Muscle layer of duodenum (tissue), 2 donors: ENCODE data around the gene DNAJB5.
"Not testable (repeated sequence)": the region's sequence is repeated elsewhere in the genome, so short reads cannot be mapped to it uniquely, and the experiment has no call there.

Source experiments
- H3K27ac ChIP-seq: one replicate; pipeline ENCODE4 v1.7.0; 2013; ENCODE audit warnings: mild to moderate bottlenecking, low read length
- H3K27me3 ChIP-seq: one replicate; pipeline ENCODE4 v1.7.0; 2013; ENCODE audit warnings: low read depth, mild to moderate bottlenecking, control low read depth, low read length
- H3K36me3 ChIP-seq, 2 donors: one replicate each; pipeline ENCODE4 v1.7.0; 2013; ENCODE audit warnings: low read length in 2 of 2, control low read depth in 1 of 2, mild to moderate bottlenecking in 1 of 2; ENCODE audit not compliant: insufficient read depth in 2 of 2, control insufficient read depth in 1 of 2
- H3K4me1 ChIP-seq, 2 donors: one replicate each; pipeline ENCODE4 v1.7.0; 2013; ENCODE audit warnings: low read length in 2 of 2, mild to moderate bottlenecking in 2 of 2, control low read depth in 1 of 2, moderate library complexity in 1 of 2; ENCODE audit not compliant: insufficient read depth in 2 of 2, control insufficient read depth in 1 of 2
- H3K4me3 ChIP-seq, 2 donors: one replicate each; pipeline ENCODE4 v1.7.0; 2013; ENCODE audit warnings: low read length in 2 of 2, low read depth in 1 of 2, mild to moderate bottlenecking in 1 of 2
- H3K9me3 ChIP-seq, 2 donors: one replicate each; pipeline ENCODE4 v1.7.0; 2013; ENCODE audit warnings: low read length in 2 of 2, control low read depth in 1 of 2, mild to moderate bottlenecking in 1 of 2; ENCODE audit not compliant: control insufficient read depth in 1 of 2
- donor health status: healthy.

Gene DNAJB5

DNA sequence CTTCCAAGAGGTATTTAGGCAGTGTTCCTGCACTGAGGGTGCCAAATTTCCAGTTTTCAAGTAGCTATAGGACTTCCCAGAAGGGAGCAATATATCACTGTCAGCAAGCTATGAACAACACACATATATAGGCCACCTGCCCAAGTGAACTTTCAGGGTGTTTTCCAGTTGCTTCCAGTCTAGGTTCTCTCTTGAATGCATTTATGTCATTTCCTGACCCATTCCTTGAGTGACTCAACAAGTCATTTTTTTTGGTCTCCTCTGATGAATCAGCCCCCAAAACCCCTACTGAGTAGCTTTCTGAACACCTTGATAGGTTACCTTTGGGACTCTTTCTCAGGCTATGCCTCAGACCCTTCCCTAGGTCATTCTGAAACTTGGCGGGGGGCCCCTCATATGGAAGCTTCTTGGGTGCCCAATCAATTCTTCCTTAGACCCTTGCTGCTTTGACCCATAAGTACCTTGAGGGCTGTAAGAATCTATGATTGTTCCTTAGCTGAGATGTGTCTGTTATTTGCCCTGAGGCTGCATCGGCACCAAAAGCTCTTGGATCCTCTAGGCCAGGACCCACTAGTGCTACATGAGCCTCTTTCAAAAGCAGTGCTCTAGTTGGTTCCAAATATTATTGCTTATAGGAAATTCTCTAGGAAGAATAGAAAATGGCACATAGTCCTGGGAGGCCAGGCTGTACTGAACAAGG lies 12.4 kb downstream of the DNAJB5 start:
- Histone ChIP-seq H3K4me1 (peaks cover 0 to 14% of the 10 kb centered on the region in 2 donors), H3K27ac (no peak overlapping the region), H3K9me3 (no peaks in the 10 kb centered on the region), H3K27me3 (no peaks in the 10 kb centered on the region), H3K4me3 (no peak overlapping the region), H3K36me3 (peaks cover 9 to 11% of the 10 kb centered on the region in 2 donors)

DNA sequence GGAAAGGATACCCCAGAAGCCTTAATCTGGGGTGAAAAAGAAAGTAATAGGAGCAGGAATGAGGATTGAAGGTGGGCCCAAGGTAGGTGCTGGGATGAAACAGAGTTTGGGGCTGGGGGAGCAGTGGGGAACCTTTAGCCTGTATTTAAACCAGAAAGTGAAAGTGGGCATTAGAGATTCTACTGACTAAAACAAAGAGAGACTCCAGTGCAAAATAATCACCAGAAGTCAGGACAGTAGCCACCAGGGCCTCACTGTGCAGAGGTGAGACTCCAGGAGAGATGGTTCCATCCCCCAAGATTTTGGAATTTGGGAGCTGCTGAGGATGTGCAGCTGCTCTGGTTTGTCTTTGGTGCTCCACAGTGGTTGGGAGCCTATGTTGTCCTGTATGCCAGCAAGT lies 13.1 kb downstream of the DNAJB5 start:
- Histone ChIP-seq H3K4me3 (no peak overlapping the region), H3K27ac (no peak overlapping the region), H3K9me3 (no peaks in the 10 kb centered on the region), H3K4me1 (peaks cover 0 to 8% of the 10 kb centered on the region in 2 donors), H3K36me3 (peaks cover 3 to 4% of the 10 kb centered on the region in 2 donors), H3K27me3 (no peaks in the 10 kb centered on the region)

DNA sequence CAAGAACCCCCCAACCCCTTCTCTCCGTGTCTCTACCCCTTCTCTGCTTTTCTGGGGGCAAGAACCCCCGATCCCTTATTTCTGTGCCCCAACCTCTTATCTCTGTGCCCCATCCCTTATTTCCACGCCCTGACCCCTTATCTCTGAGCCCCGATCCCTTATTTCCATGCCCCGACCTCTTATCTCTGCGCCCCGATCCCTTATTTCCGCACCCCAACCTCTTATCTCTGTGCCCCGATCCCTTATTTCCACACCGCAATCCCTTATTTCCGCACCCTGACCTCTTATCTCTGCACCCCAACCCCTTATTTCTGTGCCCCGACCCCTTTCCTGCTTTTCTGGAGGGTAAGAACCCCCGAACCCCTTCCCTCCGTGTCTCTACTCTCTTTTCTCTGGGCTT lies 14.8 kb downstream of the DNAJB5 start:
- H3K36me3 ChIP-seq, H3K9me3 ChIP-seq, H3K4me1 ChIP-seq, H3K27me3 ChIP-seq, H3K27ac ChIP-seq, H3K4me3 ChIP-seq: not testable (repeated sequence)

DNA sequence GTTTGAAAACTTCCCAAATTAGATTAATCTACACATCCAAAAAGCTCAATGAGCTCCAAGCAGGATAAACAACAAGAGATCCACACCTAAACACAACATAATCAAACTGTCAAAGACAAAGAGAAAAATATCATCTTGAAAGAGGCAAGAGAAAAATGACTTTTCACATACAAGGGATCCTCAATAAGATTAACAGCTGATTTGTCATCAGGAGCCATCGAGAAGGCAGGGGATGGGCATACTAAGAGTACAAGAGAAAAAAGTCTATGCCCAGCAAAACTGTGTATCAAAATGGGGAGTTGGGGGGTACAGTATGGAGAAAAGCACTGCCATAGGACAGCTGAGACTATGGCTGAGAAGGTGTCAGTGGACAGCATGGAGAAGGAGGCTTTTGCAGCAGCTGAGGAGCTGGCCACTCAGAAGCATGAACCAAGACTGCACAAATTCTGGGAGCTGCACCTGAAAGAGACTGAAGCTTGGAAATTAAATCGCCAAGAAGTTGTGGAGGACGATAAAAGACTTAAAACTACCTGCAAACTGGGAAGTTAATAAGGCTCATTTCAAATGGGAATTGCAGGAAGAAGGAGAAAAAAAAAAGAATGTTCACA lies 20.9 kb downstream of the DNAJB5 start:
- Histone ChIP-seq H3K36me3 (peaks cover 10 to 28% of the 10 kb centered on the region in 2 donors), H3K27me3 (no peaks in the 10 kb centered on the region), H3K27ac (no peak overlapping the region), H3K9me3 (peaks cover 7% of the 10 kb centered on the region in 2 donors), H3K4me1 (no peaks in the 10 kb centered on the region), H3K4me3 (no peak overlapping the region)

DNA sequence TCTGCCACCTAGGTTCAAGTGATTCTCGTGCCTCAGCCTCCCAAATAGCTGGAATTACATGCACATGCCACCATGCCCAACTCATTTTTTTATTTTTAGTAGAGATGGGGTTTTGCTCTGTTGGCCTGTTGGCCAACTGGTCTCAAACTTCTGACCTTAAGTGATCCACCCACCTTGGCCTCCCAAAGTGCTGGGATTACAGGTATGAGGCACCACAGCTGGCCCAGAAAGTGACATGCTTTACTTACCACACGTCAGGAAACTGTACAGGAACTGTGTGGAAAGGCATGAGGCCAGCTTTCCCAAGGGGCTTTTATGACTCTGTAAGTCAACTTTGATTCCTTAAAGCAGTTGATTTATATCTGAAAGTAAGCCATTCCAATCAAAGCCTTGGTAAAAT lies 25.0 kb downstream of the DNAJB5 start:
- peaks cover 10 to 28% of the 10 kb centered on the region in 2 donors for H3K36me3 ChIP-seq
- no peak overlapping the region for H3K4me3 ChIP-seq
- peaks cover 7% of the 10 kb centered on the region in 2 donors for H3K9me3 ChIP-seq
- H3K4me1 ChIP-seq, result no peaks in the 10 kb centered on the region
- H3K27ac ChIP-seq, result no peak overlapping the region
- no peaks in the 10 kb centered on the region for H3K27me3 ChIP-seq

DNA sequence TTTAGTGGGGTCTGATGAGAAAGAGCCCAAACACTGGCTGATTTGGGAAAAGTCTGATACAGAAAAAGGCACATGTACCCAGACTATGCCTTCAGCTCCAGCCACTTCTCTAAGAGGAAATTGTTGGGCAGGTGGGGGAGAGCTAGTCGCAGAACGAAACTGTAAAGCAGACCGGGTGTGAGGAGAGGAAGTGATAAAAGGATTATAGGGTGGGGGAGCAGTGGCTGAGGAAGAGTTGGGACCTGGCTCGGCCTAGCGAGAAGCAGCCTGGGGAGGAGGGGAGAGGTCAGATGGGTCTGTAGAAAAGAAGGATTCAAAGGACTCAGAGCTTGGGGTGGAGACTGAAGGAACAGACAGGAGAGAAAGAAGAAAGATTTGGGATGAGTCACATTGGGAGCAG lies 33.9 kb downstream of the DNAJB5 start:
- H3K36me3 ChIP-seq, result peaks cover 0 to 16% of the 10 kb centered on the region in 2 donors
- H3K27ac ChIP-seq, H3K9me3 ChIP-seq, H3K4me3 ChIP-seq, H3K27me3 ChIP-seq, H3K4me1 ChIP-seq: not testable (repeated sequence)

DNA sequence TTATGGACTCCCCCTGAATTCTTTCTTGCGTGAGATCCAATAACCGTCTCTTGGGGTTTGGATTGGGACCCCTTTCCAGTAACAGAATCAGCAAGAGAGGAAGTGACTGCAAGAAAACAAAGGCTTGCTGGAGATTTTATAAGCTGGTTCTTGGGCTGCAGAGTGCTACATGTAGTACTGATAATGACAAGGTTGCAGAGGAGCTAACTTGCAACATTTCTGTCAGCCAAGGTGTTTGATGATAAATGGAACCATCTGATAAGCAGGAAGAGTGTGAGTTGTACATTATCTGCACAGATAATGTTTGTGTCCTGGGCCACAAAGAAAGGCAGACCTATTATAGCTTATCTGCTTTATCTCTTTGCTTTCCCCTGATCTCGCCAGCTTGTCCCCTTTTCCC lies 37.1 kb downstream of the DNAJB5 start:
- Histone ChIP-seq H3K27ac (no peak overlapping the region), H3K4me1 (no peaks in the 10 kb centered on the region), H3K4me3 (no peak overlapping the region), H3K9me3 (no peaks in the 10 kb centered on the region), H3K27me3 (no peaks in the 10 kb centered on the region), H3K36me3 (peaks cover 0 to 11% of the 10 kb centered on the region in 2 donors)

DNA sequence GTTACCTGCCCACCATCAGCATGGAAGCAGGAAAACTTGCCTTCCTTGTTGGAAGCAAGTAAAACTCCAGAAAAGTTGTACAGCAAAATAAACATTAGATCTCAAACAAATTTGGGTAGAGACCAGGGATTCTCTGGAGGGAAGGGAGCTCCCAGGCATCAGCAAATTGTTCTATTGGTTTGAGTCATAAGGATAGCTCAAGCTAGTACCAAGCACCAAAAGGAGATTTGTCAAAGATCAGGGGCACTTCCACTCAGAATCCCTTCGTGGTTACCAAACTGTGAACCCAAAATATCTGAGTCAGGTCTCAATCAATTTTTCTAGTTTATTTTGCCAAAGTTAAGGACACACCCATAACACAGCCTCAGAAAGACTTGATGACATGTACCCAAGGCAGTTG lies 37.8 kb downstream of the DNAJB5 start:
- no peaks in the 10 kb centered on the region for H3K9me3 ChIP-seq
- no peaks in the 10 kb centered on the region for H3K27me3 ChIP-seq
- no peaks in the 10 kb centered on the region for H3K4me1 ChIP-seq
- H3K36me3 ChIP-seq, result peaks cover 0 to 6% of the 10 kb centered on the region in 2 donors
- no peak overlapping the region for H3K27ac ChIP-seq
- no peak overlapping the region for H3K4me3 ChIP-seq

DNA sequence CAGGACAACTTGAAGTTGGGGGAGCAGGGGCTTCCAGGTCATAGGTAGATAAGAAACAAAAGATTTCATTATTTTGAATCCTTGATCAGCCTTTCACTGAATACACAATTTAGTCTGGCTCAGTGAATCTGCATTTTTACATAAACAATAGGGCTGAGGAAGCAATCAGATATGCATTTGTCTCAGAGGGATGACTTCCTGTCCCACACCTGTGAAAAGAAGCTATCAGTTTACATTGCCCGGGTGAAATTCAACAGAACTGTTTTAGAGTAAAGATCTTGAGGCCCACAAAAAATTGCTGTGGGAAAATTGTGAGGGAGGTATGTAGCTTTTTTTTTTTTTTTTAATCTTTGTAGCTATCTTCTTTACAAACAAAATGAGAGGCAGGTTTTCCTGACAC lies 38.3 kb downstream of the DNAJB5 start:
- no peaks in the 10 kb centered on the region for H3K9me3 ChIP-seq
- no peaks in the 10 kb centered on the region for H3K4me1 ChIP-seq
- H3K4me3 ChIP-seq, result no peak overlapping the region
- H3K27me3 ChIP-seq, result no peaks in the 10 kb centered on the region
- peaks cover 0 to 3% of the 10 kb centered on the region in 2 donors for H3K36me3 ChIP-seq
- H3K27ac ChIP-seq, result no peak overlapping the region

DNA sequence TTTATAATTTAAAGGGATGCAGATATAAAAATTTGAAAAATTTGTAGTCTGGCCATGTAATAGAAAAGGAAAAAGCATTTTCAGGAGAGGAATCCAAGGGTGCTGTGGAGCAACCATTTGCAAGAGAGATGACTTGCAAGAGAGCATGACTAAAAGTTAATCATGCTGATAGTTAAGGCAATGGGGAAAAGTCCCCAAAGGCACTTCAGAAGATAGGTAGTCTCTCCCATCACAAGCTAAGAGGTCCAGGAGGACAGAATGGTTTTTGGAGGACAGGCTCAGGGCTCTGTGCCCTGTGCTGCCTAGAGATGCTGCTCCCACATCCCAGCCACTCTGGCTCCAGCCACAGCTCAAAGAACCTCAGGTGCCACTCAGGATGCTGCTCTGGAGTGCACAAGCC lies 38.8 kb downstream of the DNAJB5 start:
- Histone ChIP-seq H3K27me3 (no peaks in the 10 kb centered on the region), H3K9me3 (no peaks in the 10 kb centered on the region), H3K4me1 (no peaks in the 10 kb centered on the region), H3K27ac (no peak overlapping the region), H3K4me3 (no peak overlapping the region), H3K36me3 (peaks cover 0 to 3% of the 10 kb centered on the region in 2 donors)

DNA sequence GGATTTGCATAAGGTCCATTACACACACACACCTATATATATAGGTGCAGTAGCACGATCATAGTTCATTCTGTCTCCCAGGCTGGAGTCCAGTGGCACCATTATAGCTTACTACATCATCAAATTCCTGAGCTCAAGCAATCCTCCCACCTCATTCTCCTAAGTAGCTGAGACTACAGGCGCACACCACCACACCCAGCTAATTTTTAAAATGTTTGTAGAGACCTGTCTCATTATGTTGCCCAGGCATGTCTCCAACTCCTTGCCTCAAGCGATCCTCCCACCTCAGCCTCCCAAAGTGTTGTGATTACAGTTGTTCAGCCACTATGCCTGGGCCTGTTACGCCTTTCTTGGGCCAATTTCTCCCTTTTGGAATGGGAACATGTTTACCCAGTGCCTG lies 39.7 kb downstream of the DNAJB5 start:
- Histone ChIP-seq H3K4me1 (no peaks in the 10 kb centered on the region), H3K27me3 (no peaks in the 10 kb centered on the region), H3K27ac (no peak overlapping the region)

DNA sequence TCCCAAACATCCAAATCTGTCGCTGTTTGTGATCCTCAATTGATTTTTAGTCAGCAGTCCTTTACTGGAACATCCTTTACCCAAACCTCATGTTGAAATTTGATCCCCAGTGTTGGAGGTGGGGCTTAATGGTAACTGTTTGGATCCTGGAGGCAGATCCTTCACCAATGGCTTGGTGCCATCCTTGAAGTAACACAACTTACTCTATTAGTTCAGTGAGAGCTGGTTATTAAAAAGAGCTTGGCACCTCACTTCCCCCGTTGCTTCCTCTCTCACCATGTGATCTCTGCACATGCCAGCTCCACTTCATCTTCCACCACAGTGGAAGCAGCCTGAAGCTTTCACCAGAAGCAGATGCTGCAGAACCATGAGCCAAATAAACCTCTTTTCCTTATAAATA lies 40.3 kb downstream of the DNAJB5 start:
- no peaks in the 10 kb centered on the region for H3K4me1 ChIP-seq
- H3K27ac ChIP-seq, result no peak overlapping the region
- H3K4me3 ChIP-seq, result no peak overlapping the region
- H3K27me3 ChIP-seq, result no peaks in the 10 kb centered on the region
- H3K36me3 ChIP-seq, result peaks cover 0 to 3% of the 10 kb centered on the region in 2 donors
- no peaks in the 10 kb centered on the region for H3K9me3 ChIP-seq

More for the DNA sequence above, 39.7 kb downstream of the DNAJB5 start:
- H3K4me3 ChIP-seq, result no peak overlapping the region
- H3K9me3 ChIP-seq, result no peaks in the 10 kb centered on the region
- H3K36me3 ChIP-seq, result peaks cover 0 to 3% of the 10 kb centered on the region in 2 donors
